ENCODE results near the gene SLC37A3.
"Not testable (repeated sequence)": the region's sequence is repeated elsewhere in the genome, so short reads cannot be mapped to it uniquely, and the experiment has no call there.

DNA sequence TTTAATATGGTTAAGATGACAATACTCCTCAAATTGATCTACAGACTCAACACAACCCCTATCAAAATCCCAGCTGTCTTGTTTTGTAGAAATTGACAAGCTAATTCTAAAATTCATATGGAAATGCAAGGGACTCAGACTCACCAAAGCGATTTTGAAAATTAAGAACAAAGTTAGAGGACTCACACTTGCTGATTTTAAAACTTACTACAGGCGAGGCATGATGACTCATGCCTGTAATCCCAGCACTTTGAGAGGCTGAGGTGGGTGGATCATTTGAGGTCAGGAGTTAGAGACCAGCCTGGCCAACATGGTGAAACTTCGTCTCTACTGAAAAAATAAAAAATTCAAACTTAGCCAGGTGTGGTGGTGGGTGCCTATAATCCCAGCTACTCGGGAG, 78.3 kb downstream of the SLC37A3 start:
- TF ChIP-seq, protein P1, sequence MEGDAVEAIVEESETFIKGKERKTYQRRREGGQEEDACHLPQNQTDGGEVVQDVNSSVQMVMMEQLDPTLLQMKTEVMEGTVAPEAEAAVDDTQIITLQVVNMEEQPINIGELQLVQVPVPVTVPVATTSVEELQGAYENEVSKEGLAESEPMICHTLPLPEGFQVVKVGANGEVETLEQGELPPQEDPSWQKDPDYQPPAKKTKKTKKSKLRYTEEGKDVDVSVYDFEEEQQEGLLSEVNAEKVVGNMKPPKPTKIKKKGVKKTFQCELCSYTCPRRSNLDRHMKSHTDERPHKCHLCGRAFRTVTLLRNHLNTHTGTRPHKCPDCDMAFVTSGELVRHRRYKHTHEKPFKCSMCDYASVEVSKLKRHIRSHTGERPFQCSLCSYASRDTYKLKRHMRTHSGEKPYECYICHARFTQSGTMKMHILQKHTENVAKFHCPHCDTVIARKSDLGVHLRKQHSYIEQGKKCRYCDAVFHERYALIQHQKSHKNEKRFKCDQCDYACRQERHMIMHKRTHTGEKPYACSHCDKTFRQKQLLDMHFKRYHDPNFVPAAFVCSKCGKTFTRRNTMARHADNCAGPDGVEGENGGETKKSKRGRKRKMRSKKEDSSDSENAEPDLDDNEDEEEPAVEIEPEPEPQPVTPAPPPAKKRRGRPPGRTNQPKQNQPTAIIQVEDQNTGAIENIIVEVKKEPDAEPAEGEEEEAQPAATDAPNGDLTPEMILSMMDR (conservative IDR thresholded peaks at IDR 0.05; ENCODE audit: low read length), result not testable (repeated sequence)
- not testable (repeated sequence) for TF ChIP-seq EZH2phosphoT487 (IDR thresholded peaks at IDR 0.05; ENCODE audit: borderline replicate concordance, low read depth, low read length)
